GM19324 (cell line): ENCODE measurements around the gene BTBD9.

Experiments used
- ATAC-seq: cut with Tn5 transposase; IDR thresholded peaks from one replicate; pipeline ENCODE4 v1.9.1; 2021; ENCODE audit warnings: mild to moderate bottlenecking, moderate library complexity; ENCODE audit not compliant: unreplicated experiment, low FRiP score

Gene BTBD9

GRCh38 chr6:38191418-38191817 lies 448.3 kb downstream of the BTBD9 start:
- no peak for ATAC-seq

- no peak for ATAC-seq
Observed at GRCh38 chr6:38188677-38189335, 450.9 kb downstream of the BTBD9 start.

GRCh38 chr6:38187811-38188590 lies 451.7 kb downstream of the BTBD9 start:
- no peak for ATAC-seq

- ATAC-seq, result no peak
Observed at GRCh38 chr6:38187325-38187724, 452.4 kb downstream of the BTBD9 start.

GRCh38 chr6:38185752-38186151 lies 454.0 kb downstream of the BTBD9 start:
- no peak for ATAC-seq

- ATAC-seq, result no peak
Observed at GRCh38 chr6:38185244-38185643, 454.5 kb downstream of the BTBD9 start.

- no peak for ATAC-seq
Observed at GRCh38 chr6:38184585-38185080, 455.1 kb downstream of the BTBD9 start.

- no peak for ATAC-seq
Observed at GRCh38 chr6:38183856-38184584, 455.7 kb downstream of the BTBD9 start.

GRCh38 chr6:38182426-38182825 lies 457.3 kb downstream of the BTBD9 start:
- no peak for ATAC-seq

- ATAC-seq, result no peak
Observed at GRCh38 chr6:38180586-38180985, 459.1 kb downstream of the BTBD9 start.

GRCh38 chr6:38179794-38180430 lies 459.8 kb downstream of the BTBD9 start:
- no peak for ATAC-seq

GRCh38 chr6:38179300-38179699 lies 460.4 kb downstream of the BTBD9 start:
- no peak for ATAC-seq

- ATAC-seq, result no peak
Observed at GRCh38 chr6:38178584-38178886, 461.2 kb downstream of the BTBD9 start.

GRCh38 chr6:38177882-38178583 lies 461.7 kb downstream of the BTBD9 start:
- no peak for ATAC-seq

GRCh38 chr6:38176797-38177751 lies 462.7 kb downstream of the BTBD9 start:
- no peak for ATAC-seq

GRCh38 chr6:38175786-38176185 lies 463.9 kb downstream of the BTBD9 start:
- ATAC-seq, result no peak

GRCh38 chr6:38174806-38175495 lies 464.8 kb downstream of the BTBD9 start:
- ATAC-seq, result no peak

GRCh38 chr6:38174315-38174714 lies 465.4 kb downstream of the BTBD9 start:
- ATAC-seq, result no peak

- ATAC-seq, result no peak
Observed at GRCh38 chr6:38173909-38174308, 465.8 kb downstream of the BTBD9 start.
